Globus pallidus (tissue), 1 donor: ENCODE data around the gene AP3B2.
"Not testable (repeated sequence)": the region's sequence is repeated elsewhere in the genome, so short reads cannot be mapped to it uniquely, and the experiment has no call there.

Experiments used
- DNase-seq: peaks from one replicate; pipeline ENCODE4 v3.0.0-alpha.2; 2015; ENCODE audit warnings: low spot score

AP3B2 gene

GRCh38 chr15:82709421-82710207 is at the start of gene AP3B2:
Gene AP3B2, minus strand, starts transcription at chr15:82709875. Its CDS starts 169 bp downstream, at chr15:82709706.
- peak; percentile 35 for DNase-seq

DNA sequence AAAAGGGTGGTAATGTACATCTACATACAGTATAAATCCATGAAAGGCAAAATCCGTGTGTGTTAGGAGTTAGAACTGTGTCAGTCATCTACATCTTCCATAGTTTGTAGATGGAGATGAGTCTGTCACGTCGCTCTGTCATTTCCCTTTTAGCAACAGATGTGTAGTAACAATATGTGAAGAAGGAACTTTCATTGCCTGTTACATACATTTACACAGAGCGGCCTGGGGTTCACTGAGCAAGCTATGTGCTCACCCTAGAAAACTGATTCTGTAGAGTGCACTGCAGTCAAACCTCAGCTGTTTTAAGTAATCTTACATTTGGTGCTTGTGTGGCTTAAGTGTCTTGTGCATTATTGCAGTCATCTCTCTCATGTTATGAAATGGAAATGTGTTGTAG is 41.6 kb upstream of the AP3B2 start:
- no peak for DNase-seq

- DNase-seq: no peak
Observed at GRCh38 chr15:82750831-82751180, 41.1 kb upstream of the AP3B2 start.

- peak; percentile 94 for DNase-seq
Observed at GRCh38 chr15:82749951-82750830, 40.5 kb upstream of the AP3B2 start.

- DNase-seq: no peak
Observed at GRCh38 chr15:82748315-82748714, 38.6 kb upstream of the AP3B2 start.

- DNase-seq: no peak
Observed at GRCh38 chr15:82743810-82744209, 34.1 kb upstream of the AP3B2 start.

DNA sequence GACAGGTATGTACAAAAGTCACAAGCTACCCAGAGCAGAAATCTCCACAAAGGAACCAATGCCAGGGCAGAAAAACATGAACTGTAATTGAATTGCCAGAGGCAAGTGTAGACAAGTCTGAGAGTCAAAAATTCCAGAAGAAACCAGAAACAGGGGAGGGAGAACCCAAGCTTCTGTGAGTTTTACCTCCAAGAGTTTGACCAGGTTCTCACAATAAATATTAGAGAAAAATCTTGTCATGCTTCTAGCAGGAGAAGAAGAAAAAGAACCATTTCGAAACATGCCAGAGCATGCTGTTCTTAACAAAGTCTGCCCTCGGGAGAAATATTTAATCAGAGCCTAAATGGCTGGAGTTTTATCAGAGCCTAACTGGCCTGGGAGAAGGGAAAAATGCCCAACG is 32.5 kb upstream of the AP3B2 start:
- no peak for DNase-seq

DNA sequence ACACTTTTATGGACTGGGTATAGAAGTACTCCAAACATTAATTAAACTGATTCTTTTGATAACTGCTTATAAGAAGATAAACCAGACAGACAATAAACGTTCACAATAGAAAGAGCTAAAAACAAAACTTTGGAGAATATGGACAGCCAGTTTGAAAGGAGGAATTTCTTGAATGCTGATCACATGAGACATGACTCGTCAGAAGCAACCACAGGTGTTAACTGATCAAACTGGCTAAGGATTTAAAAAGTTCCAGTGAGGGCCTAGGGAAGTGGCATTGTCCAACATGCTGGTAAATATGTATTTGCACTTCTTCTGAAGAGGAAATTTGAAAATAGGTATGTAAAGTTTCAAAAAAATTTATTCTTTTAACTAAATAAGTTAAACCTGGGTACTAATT is 29.4 kb upstream of the AP3B2 start:
- no peak for DNase-seq

DNA sequence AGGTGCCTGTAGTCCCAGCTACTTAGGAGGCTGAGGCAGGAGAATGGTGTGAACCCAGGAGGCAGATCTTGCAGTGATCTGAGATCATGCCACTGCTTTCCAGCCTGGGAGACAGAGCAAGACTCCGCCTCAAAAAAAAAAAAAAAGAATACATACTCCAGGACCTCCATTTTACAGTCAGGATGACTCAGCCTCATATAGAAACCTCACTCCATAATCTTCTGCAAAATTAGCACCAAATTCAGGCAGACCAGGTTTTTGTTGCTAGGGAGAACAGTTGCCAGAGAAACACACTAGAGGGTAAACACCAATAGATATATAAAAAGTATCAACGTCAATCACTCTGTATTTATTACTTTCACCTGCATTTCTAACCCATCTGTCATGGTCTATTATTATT is 28.3 kb upstream of the AP3B2 start:
- no peak for DNase-seq

DNA sequence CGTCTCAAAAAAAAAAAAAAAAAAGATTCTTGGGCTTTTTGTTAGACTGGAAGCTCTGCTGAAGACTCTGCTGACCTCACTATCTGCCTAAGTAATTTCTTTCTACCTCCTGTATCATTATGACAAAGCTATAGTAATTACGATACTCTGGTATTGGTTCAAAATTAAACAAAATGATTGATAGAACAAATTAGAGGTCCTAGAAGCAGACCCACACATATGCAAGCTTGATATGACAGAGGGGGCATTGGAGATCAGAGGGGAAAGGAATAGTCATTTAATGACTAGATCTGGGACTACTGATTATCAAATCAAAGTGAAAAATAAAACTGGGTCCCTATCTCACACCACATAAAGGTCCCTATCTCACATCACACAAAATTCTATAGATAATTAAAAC is 21.9 kb upstream of the AP3B2 start:
- no peak for DNase-seq

DNA sequence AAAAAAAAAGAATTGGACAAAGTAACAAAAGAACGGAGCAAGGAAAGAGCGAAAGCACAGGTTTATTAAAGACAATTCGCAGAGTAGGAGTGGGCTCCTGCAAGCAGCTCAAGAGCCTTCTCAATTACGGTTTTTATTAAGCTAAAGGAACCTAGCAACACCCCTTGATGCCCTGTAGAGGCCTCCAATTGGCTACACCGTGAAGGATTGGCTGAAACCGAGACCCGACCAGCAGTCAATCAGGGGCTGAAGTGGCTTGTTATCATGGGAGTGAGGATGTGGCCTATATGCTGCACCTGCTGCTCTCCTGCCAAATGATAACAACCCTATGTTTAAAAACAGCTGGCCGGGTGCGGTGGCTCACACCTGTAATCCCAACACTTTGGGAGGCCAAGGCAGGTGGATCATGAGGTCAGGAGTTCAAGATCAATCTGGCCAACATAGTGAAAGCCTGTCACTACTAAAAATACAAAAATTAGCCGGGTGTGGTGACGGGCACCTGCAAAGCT is 20.4 kb upstream of the AP3B2 start:
- DNase-seq: no peak

DNA sequence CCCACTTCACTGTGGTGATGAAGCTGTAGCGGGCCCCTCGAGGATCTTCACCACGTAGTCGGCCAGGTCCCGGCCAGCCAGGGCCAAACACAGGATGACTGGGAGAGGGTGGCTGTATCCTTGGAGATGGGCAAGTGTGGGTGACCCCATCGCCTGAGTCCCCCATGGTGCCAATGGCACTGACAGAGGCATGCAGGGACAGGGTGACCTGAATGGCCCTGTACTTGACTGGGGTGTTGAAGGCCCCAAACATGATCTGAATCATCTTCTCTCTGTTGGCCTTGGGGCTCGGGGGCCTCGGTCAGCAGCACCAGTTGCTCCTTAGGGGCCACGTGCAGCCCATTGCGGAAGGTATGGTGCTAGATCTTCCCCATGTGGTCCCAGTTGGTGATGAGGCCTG is 17.1 kb upstream of the AP3B2 start:
- no peak for DNase-seq

DNA sequence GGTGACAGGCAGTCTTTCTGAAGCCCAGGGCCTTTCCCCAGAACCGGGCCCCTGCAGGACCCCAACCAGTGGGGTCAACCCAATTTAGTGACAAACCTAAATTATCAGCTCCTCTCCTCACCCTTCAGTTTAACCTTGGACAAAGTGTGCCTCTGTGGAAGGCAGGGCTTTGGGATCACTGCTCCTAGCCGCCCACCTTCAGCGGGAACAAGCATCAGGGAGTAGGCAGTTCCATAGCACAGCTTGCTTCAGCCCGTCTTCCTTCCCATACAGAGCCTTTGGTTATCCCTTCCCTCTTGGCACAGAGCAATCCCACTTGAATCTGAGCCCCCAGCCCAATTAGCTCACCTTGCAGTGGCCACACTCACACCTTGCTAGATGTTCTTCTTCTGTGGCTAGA is 5.3 kb upstream of the AP3B2 start:
- DNase-seq: no peak

- no peak for DNase-seq
Observed at GRCh38 chr15:82714016-82714415, 4.3 kb upstream of the AP3B2 start.

DNA sequence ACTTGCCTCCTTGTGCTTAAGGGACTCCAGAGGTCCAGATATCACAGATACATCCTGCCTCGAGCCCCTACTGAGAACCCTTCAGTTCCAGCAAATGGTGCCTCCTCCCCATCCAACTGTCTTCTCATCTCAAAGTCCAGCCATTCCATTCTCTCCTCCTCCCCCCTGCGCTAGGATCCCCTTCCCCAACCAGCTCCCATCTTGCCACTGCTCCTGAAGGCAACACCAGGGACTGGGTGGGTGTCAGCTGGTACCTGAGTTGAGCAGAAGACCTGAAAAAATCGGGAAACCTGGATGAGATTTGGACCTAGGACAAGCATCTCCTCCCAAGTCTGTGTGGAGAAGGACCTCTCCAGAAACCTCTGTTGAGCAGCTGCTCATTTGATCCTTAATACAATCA is 2.4 kb upstream of the AP3B2 start:
- DNase-seq: no peak

GRCh38 chr15:82710926-82711490 is 1.3 kb upstream of the AP3B2 start:
- no peak for DNase-seq

GRCh38 chr15:82710208-82710555 is 507 bp upstream of the AP3B2 start:
- no peak for DNase-seq

GRCh38 chr15:82709081-82709420 is 624 bp downstream of the AP3B2 start:
- no peak for DNase-seq

DNA sequence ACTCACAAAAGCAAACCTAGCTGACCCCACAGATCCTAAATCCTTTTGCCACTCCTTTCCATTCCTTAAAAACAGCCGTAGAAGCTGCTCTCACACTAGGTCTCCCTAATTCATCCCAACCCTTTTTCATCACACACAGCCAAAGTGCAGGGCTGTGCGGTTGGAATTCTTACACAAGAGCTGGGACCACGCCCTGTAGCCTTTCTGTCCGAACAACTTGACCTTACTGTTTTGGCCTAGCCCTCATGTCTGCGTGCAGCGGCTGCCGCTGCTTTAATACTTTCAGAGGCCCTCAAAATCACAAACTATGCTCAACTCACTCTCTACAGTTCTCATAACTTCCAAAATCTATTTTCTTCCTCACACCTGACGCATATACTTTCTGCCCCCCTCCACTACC is 3.8 kb downstream of the AP3B2 start:
- not testable (repeated sequence) for DNase-seq

GRCh38 chr15:82699726-82700125 is 9.9 kb downstream of the AP3B2 start:
- DNase-seq: no peak

DNA sequence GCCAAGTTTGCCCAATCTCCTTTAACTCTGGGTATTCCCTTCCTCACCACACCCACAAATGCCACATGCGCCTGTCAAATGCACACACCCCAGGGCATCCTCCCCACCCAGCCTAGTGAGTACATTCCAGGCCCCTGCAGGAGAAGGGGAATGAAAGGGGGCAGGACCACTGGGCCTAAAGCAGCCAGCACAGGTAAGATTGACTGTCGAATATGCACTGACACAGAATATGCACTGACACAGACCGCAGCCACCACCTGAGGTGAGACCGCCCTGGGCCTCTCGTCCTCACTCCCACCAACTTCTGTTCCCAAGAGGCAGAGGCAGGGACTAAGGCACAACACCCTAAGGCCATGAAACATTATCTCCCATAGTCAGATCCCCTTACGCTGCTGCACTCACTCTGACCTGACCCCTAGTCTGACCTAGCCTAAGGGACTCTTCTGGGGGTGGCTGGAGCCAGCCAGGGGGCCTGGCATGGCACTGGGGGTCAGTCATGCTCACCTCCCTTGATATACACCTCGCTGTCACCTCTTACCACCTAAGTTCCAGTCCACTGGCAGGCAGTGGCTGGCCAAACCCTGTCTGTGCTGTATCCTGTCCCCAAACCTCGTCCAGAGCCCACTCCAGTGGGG is 10.8 kb downstream of the AP3B2 start:
- DNase-seq: no peak

DNA sequence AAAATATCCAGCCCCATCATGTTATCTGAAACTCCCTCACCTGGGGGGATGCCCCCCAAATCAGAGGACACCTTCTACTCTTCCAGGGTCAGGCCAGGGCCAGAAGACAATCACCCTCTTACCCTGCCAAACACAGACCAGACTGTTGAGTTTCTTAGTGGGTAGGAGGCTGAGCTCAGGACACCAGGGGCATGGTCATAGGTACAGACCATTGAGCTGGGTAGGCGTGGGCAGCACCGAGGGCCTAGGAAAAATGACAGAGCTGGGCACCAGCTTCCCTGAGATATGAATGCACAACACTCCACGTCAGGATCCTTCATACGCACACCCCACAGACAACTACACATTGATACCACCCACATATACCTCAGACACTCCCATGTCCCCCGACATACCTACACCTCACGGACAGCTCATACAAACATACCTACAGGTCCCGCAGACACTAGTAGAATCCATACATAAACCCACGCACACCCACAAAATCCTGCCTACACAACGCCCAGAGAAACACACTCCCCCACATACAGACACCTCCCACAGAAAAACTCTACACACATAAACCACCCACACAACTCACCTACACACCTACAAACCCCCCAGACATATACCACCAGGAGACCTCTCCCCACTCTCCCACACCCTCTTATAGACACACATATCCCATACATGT is 11.8 kb downstream of the AP3B2 start:
- no peak for DNase-seq
